Astrocyte (in vitro differentiated cells and primary cell): ENCODE results near the gene VWC2. TPM values are rescaled to one million over a fixed set of nuclear protein-coding genes. Genes with fewer than 3 reads are reported as not detected.
A peak's percentile ranks its signal among the peaks of the same experiment; 100 is the strongest.

Source experiments
- DNase-seq: peaks from one replicate; pipeline ENCODE4 v3.0.0-alpha.2; 2010; ENCODE audit warnings: low read depth
- FAIRE-seq: peaks from 2 replicates; lab custom pipeline; 2011; peaks lifted over from hg19 to GRCh38; lab: Jason Lieb, UNC
- H2AFZ ChIP-seq: 2 replicates; pipeline ENCODE4 v1.6.0; 2012; ENCODE audit warnings: low read depth, low read length, inconsistent platforms
- H3K27ac ChIP-seq: 2 replicates; pipeline ENCODE4 v1.5.1; 2011; ENCODE audit warnings: low read depth, low read length, inconsistent platforms
- H3K27me3 ChIP-seq: 2 replicates; pipeline ENCODE4 v1.6.0; 2011; ENCODE audit warnings: low read length, inconsistent platforms; ENCODE audit not compliant: insufficient read depth
- H3K36me3 ChIP-seq: 2 replicates; pipeline ENCODE4 v1.5.1; 2011; ENCODE audit warnings: low read length, inconsistent platforms; ENCODE audit not compliant: insufficient read depth
- H3K4me1 ChIP-seq: 2 replicates; pipeline ENCODE4 v1.5.1; 2011; ENCODE audit warnings: low read length, inconsistent platforms; ENCODE audit not compliant: insufficient read depth
- H3K4me2 ChIP-seq: 2 replicates; pipeline ENCODE4 v1.6.0; 2012; ENCODE audit warnings: low read length, inconsistent platforms
- H3K4me3 ChIP-seq: 2 replicates; pipeline ENCODE4 v1.5.1; 2011; ENCODE audit warnings: low read depth, mild to moderate bottlenecking, low read length, inconsistent platforms; ENCODE audit not compliant: insufficient read depth
- H3K79me2 ChIP-seq: 2 replicates; pipeline ENCODE4 v1.6.0; 2012; ENCODE audit warnings: mild to moderate bottlenecking, low read length, inconsistent platforms; ENCODE audit not compliant: insufficient read depth
- H3K9ac ChIP-seq: 2 replicates; pipeline ENCODE4 v1.6.0; 2012; ENCODE audit warnings: mild to moderate bottlenecking, low read length, inconsistent platforms
- H3K9me3 ChIP-seq: 2 replicates; pipeline ENCODE4 v1.5.1; 2012; ENCODE audit warnings: low read depth, mild to moderate bottlenecking, low read length, inconsistent platforms; ENCODE audit not compliant: insufficient read depth
- H4K20me1 ChIP-seq: 2 replicates; pipeline ENCODE4 v1.6.0; 2012; ENCODE audit warnings: low read length, inconsistent platforms; ENCODE audit not compliant: insufficient read depth
- H3K27ac Mint-ChIP-seq: one replicate; pipeline ENCODE4 v1.8.0; 2021; ENCODE audit warnings: mild to moderate bottlenecking, mixed read lengths; ENCODE audit not compliant: unreplicated experiment
- H3K27me3 Mint-ChIP-seq: one replicate; pipeline ENCODE4 v1.8.0; 2021; ENCODE audit warnings: low read depth, mixed read lengths; ENCODE audit not compliant: unreplicated experiment
- H3K36me3 Mint-ChIP-seq: one replicate; pipeline ENCODE4 v1.8.0; 2021; ENCODE audit warnings: low read depth, mixed read lengths; ENCODE audit not compliant: unreplicated experiment
- H3K4me1 Mint-ChIP-seq: one replicate; pipeline ENCODE4 v1.8.0; 2021; ENCODE audit warnings: low read depth, mixed read lengths; ENCODE audit not compliant: unreplicated experiment
- H3K4me3 Mint-ChIP-seq: one replicate; pipeline ENCODE4 v1.8.0; 2021; ENCODE audit warnings: mild to moderate bottlenecking, moderate library complexity, mixed read lengths; ENCODE audit not compliant: unreplicated experiment
- H3K9me3 Mint-ChIP-seq: one replicate; pipeline ENCODE4 v1.8.0; 2021; ENCODE audit warnings: mild to moderate bottlenecking, mixed read lengths; ENCODE audit not compliant: unreplicated experiment
- EZH2 ChIP-seq: IDR thresholded peaks from 2 replicates; pipeline ENCODE4 v1.6.1; 2012; ENCODE audit warnings: mild to moderate bottlenecking, low read length, inconsistent platforms; ENCODE audit not compliant: insufficient read depth
- total RNA-seq: library from RNA; stranded (reverse); gene quantifications from 2 replicates; pipeline ENCODE4 v1.2.1, GENCODE V29; 2021
- TF ChIP-seq, protein P1 (sequence below): IDR thresholded peaks from 2 replicates; pipeline ENCODE4 v1.5.1; 2011; ENCODE audit warnings: low read depth, mild to moderate bottlenecking, inconsistent platforms, low read length, moderate library complexity; ENCODE audit not compliant: insufficient read depth

Gene VWC2
- total RNA-seq, 1 donor from 2014 or later = not detected

DNA sequence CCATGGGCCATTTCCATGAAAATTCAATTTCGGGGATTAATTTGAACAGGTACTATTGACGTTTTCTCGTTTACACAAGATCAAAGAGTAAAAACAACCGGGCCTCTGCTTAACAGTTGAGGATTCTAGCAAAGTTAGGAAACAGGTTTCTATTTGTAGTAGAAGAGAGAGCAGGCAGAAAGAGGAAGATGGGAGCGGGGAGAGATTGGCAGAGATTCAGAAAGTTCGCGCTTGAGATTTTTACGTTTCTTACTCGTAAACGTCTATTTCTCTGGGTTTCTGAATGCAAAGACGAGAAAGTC is 571 bp upstream of the VWC2 start:
- H3K9me3 Mint-ChIP-seq = no peaks in the 10 kb centered on the region

DNA sequence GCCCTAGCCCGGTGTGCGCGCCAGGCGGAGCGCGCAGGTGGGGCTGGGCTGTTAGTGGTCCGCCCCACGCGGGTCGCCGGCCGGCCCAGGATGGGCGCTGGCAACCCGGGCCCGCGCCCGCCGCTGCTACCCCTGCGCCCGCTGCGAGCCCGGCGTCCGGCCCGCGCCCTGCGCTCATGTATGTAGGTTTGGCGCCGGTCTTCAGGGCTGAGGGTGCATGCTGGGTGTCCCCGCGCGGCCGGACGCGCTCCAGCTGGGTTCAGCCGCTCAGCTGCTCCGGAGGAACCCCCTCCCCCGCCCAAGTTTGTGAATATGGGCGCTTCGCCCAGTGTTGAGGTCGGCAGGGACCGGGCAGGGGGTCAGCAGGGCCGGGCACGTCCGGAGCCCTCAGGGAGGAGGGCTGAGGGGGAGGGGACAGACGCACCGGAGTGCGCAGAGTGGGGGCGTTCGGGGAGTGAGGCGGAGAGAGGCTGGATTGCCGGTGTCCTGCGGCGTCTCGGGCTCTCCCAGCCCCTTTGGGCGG is 559 bp downstream of the VWC2 start:
- Mint-ChIP-seq H3K9me3 (no peaks in the 10 kb centered on the region), H3K4me3 (peak overlapping the region; percentile 57), H3K36me3 (no peaks in the 10 kb centered on the region), H3K4me1 (peaks cover 9% of the 10 kb centered on the region), H3K27ac (no peak overlapping the region), H3K27me3 (peaks cover 52% of the 10 kb centered on the region)
- DNase-seq (no peak), FAIRE-seq (no peak)
- no peaks in the 10 kb centered on the region for H4K20me1 ChIP-seq
- no peak overlapping the region for H3K9ac ChIP-seq
- H3K27ac ChIP-seq = no peak overlapping the region
- no peak overlapping the region for H3K4me3 ChIP-seq
- peaks cover 25% of the 10 kb centered on the region for H3K27me3 ChIP-seq
- no peaks in the 10 kb centered on the region for H3K36me3 ChIP-seq
- no peak overlapping the region for H2AFZ ChIP-seq
- no peaks in the 10 kb centered on the region for H3K4me1 ChIP-seq
- no peak overlapping the region for H3K4me2 ChIP-seq
- no peaks in the 10 kb centered on the region for H3K79me2 ChIP-seq
- TF ChIP-seq, protein P1, sequence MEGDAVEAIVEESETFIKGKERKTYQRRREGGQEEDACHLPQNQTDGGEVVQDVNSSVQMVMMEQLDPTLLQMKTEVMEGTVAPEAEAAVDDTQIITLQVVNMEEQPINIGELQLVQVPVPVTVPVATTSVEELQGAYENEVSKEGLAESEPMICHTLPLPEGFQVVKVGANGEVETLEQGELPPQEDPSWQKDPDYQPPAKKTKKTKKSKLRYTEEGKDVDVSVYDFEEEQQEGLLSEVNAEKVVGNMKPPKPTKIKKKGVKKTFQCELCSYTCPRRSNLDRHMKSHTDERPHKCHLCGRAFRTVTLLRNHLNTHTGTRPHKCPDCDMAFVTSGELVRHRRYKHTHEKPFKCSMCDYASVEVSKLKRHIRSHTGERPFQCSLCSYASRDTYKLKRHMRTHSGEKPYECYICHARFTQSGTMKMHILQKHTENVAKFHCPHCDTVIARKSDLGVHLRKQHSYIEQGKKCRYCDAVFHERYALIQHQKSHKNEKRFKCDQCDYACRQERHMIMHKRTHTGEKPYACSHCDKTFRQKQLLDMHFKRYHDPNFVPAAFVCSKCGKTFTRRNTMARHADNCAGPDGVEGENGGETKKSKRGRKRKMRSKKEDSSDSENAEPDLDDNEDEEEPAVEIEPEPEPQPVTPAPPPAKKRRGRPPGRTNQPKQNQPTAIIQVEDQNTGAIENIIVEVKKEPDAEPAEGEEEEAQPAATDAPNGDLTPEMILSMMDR = no peak
- TF ChIP-seq EZH2 = no peak
- no peaks in the 10 kb centered on the region for H3K9me3 ChIP-seq

More for the DNA sequence above, 571 bp upstream of the VWC2 start:
- FAIRE-seq = no peak
- Mint-ChIP-seq H3K4me3 (peak overlapping the region; percentile 89), H3K27me3 (peaks cover 61% of the 10 kb centered on the region), H3K27ac (no peak overlapping the region), H3K4me1 (peaks cover 6% of the 10 kb centered on the region), H3K36me3 (no peaks in the 10 kb centered on the region)
- no peak overlapping the region for H3K9ac ChIP-seq
- H4K20me1 ChIP-seq = no peaks in the 10 kb centered on the region
- peak overlapping the region; percentile 50 for H3K4me2 ChIP-seq
- no peaks in the 10 kb centered on the region for H3K79me2 ChIP-seq
- TF ChIP-seq, protein P1 = no peak
- TF ChIP-seq EZH2 = no peak
- H3K27me3 ChIP-seq = peaks cover 25% of the 10 kb centered on the region
- H3K36me3 ChIP-seq = no peaks in the 10 kb centered on the region
- no peak overlapping the region for H3K4me3 ChIP-seq
- no peaks in the 10 kb centered on the region for H3K9me3 ChIP-seq
- DNase-seq = no peak
- H3K27ac ChIP-seq = no peak overlapping the region
- H2AFZ ChIP-seq = no peak overlapping the region
- H3K4me1 ChIP-seq = no peaks in the 10 kb centered on the region

DNA sequence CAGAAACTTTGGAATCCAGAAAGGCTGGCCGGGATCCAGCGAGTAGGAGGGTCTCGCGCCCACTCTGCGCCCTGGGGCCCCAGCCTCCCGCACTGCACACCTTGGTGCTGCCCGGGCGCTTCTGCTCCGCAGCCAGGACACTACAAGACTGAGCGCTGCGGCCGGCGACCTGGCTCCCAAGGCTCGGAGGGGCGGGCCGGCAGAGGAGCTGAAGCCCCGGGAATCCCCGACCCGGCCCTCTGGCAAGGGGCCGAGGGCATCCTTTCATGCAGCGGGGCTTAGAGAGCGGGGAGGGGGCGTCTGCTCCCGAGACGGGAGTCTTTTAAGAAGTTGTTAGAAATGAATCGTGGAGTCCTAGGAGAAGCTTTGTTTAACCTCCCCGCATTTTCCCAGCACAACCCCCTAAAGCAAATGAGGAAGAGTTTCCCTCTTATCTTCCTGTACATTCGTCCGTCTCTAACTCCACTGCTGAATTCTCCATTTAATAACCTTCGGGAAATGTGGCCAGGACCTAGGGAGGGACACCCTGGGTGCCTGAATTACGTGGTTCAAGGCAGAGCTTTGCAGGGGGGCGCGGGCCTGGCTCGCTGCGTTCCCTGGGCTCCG is 1.1 kb downstream of the VWC2 start:
- Histone ChIP-seq H3K36me3 (no peaks in the 10 kb centered on the region), H3K9me3 (no peaks in the 10 kb centered on the region), H2AFZ (no peak overlapping the region), H3K27me3 (peaks cover 25% of the 10 kb centered on the region), H3K27ac (no peak overlapping the region), H3K79me2 (no peaks in the 10 kb centered on the region), H3K9ac (no peak overlapping the region), H3K4me1 (no peaks in the 10 kb centered on the region), H3K4me2 (peak overlapping the region; percentile 36), H4K20me1 (no peaks in the 10 kb centered on the region), H3K4me3 (no peak overlapping the region)
- no peak for DNase-seq
- Mint-ChIP-seq H3K27me3 (peaks cover 52% of the 10 kb centered on the region), H3K4me3 (peak overlapping the region; percentile 68), H3K36me3 (no peaks in the 10 kb centered on the region), H3K27ac (no peak overlapping the region), H3K9me3 (no peaks in the 10 kb centered on the region), H3K4me1 (peaks cover 9% of the 10 kb centered on the region)
- FAIRE-seq = no peak
- TF ChIP-seq EZH2 = no peak
- TF ChIP-seq, protein P1 = no peak
